ENCODE measurements around the gene ATP6V1C2.
"Not testable (repeated sequence)": the region's sequence is repeated elsewhere in the genome, so short reads cannot be mapped to it uniquely, and the experiment has no call there.

Gene ATP6V1C2

GRCh38 chr2:10768063-10768507 lies 46.7 kb downstream of the ATP6V1C2 start:
- no peak for DNase-seq (ENCODE audit: low spot score)

GRCh38 chr2:10770956-10771750 lies 49.7 kb downstream of the ATP6V1C2 start:
- no peak for DNase-seq (ENCODE audit: low spot score)

GRCh38 chr2:10771786-10772185 lies 50.4 kb downstream of the ATP6V1C2 start:
- no peak for DNase-seq (ENCODE audit: low spot score)

- DNase-seq (ENCODE audit: low spot score) = no peak
Measured at GRCh38 chr2:10772201-10772867, 50.9 kb downstream of the ATP6V1C2 start.

GRCh38 chr2:10772868-10773215 lies 51.4 kb downstream of the ATP6V1C2 start:
- DNase-seq (ENCODE audit: low spot score) = no peak

- no peak for DNase-seq (ENCODE audit: low spot score)
Measured at GRCh38 chr2:10773821-10774341, 52.5 kb downstream of the ATP6V1C2 start.

- DNase-seq (ENCODE audit: low spot score) = no peak
Measured at GRCh38 chr2:10774394-10774793, 53.0 kb downstream of the ATP6V1C2 start.

- DNase-seq (ENCODE audit: low spot score) = no peak
Measured at GRCh38 chr2:10775021-10775780, 53.8 kb downstream of the ATP6V1C2 start.

GRCh38 chr2:10775831-10776230 lies 54.4 kb downstream of the ATP6V1C2 start:
- no peak for DNase-seq (ENCODE audit: low spot score)

GRCh38 chr2:10776231-10776977 lies 55.0 kb downstream of the ATP6V1C2 start:
- DNase-seq (ENCODE audit: low spot score) = no peak

- DNase-seq (ENCODE audit: low spot score) = no peak
Measured at GRCh38 chr2:10777111-10777841, 55.8 kb downstream of the ATP6V1C2 start.

- DNase-seq (ENCODE audit: low spot score) = no peak
Measured at GRCh38 chr2:10777842-10778723, 56.7 kb downstream of the ATP6V1C2 start.

- DNase-seq (ENCODE audit: low spot score) = no peak
Measured at GRCh38 chr2:10778724-10779115, 57.3 kb downstream of the ATP6V1C2 start.

GRCh38 chr2:10779776-10780490 lies 58.5 kb downstream of the ATP6V1C2 start:
- no peak for DNase-seq (ENCODE audit: low spot score)

GRCh38 chr2:10780491-10780820 lies 59.0 kb downstream of the ATP6V1C2 start:
- no peak for DNase-seq (ENCODE audit: low spot score)

- not testable (repeated sequence) for DNase-seq (ENCODE audit: low spot score)
Measured at GRCh38 chr2:10780821-10781220, 59.4 kb downstream of the ATP6V1C2 start.

- DNase-seq (ENCODE audit: low spot score) = no peak
Measured at GRCh38 chr2:10781746-10782145, 60.3 kb downstream of the ATP6V1C2 start.

- DNase-seq (ENCODE audit: low spot score) = no peak
Measured at GRCh38 chr2:10783421-10783820, 62.0 kb downstream of the ATP6V1C2 start.

GRCh38 chr2:10784719-10785118 lies 63.3 kb downstream of the ATP6V1C2 start:
- DNase-seq (ENCODE audit: low spot score) = no peak

GRCh38 chr2:10785260-10785659 lies 63.8 kb downstream of the ATP6V1C2 start:
- no peak for DNase-seq (ENCODE audit: low spot score)
